CD4-positive, alpha-beta T cell (primary cell): ENCODE measurements around the gene WDPCP. TPM values are rescaled to one million over a fixed set of nuclear protein-coding genes. Genes with fewer than 3 reads are reported as not detected.

Source experiments
- ATAC-seq: fragments of 200-7000 bp; cut with Tn5 transposase; one replicate; pipeline ENCODE4 v1.10.0; 2022; ENCODE audit warnings: mild to moderate bottlenecking; ENCODE audit not compliant: poor library complexity
- CTCF ChIA-PET: fragments of 350-600 bp; sonication (Branson Sonifier 250); formaldehyde crosslinking; loops from one replicate; lab custom pipeline; 2021; ENCODE audit warnings: antibody characterized with exemption, inconsistent platforms; lab: Charles Lee
- POLR2A ChIA-PET: fragments of 350-600 bp; sonication (Branson Sonifier 250); formaldehyde crosslinking; loops from one replicate; lab custom pipeline; 2021; ENCODE audit warnings: antibody characterized with exemption, inconsistent platforms; lab: Charles Lee
- DNase-seq, 14 experiments: peaks; one replicate each; pipeline ENCODE4 v3.0.0-alpha.2; 2013 to 2020; ENCODE audit warnings: mixed read lengths in 2 of 14
- H3K27ac ChIP-seq, 2 donors: one replicate each; pipeline versions ENCODE4 v1.5.1 to v1.7.0; 2013; ENCODE audit warnings: low read length in 2 of 2, low read depth in 1 of 2, mild to moderate bottlenecking in 1 of 2
- H3K27me3 ChIP-seq, 2 experiments: 1 replicate in 1 of 2; 2 replicates in 1 of 2; pipeline versions ENCODE4 v1.6.1 to v1.7.0; 2013; ENCODE audit warnings: low read length in 2 of 2, control low read depth in 1 of 2, mild to moderate bottlenecking in 1 of 2, moderate library complexity in 1 of 2; ENCODE audit not compliant: insufficient read depth in 2 of 2, control insufficient read depth in 1 of 2
- H3K36me3 ChIP-seq: one replicate; pipeline ENCODE4 v1.6.1; 2013; ENCODE audit warnings: low read length, control low read depth; ENCODE audit not compliant: insufficient read depth
- H3K4me1 ChIP-seq: one replicate; pipeline ENCODE4 v1.6.1; 2013; ENCODE audit warnings: low read length, control low read depth; ENCODE audit not compliant: insufficient read depth
- H3K4me3 ChIP-seq: one replicate; pipeline ENCODE4 v1.5.1; 2013; ENCODE audit warnings: mild to moderate bottlenecking, low read length, moderate library complexity
- H3K9me3 ChIP-seq, 2 experiments: 1 replicate in 1 of 2; 2 replicates in 1 of 2; pipeline versions ENCODE4 v1.6.1 to v1.7.0; 2013; ENCODE audit warnings: low read length in 2 of 2, mild to moderate bottlenecking in 2 of 2, control low read depth in 1 of 2, moderate library complexity in 1 of 2; ENCODE audit not compliant: control insufficient read depth in 1 of 2, insufficient read depth in 1 of 2
- H3K27ac Mint-ChIP-seq: one replicate; pipeline ENCODE4 v1.8.0; 2020; ENCODE audit warnings: mixed read lengths
- H3K27me3 Mint-ChIP-seq: one replicate; pipeline ENCODE4 v1.8.0; 2021; ENCODE audit warnings: mixed read lengths
- H3K36me3 Mint-ChIP-seq: one replicate; pipeline ENCODE4 v1.8.0; 2021; ENCODE audit warnings: low read depth, mixed read lengths
- H3K4me1 Mint-ChIP-seq: one replicate; pipeline ENCODE4 v1.8.0; 2021; ENCODE audit warnings: low read depth, mixed read lengths
- H3K4me3 Mint-ChIP-seq: one replicate; pipeline ENCODE4 v1.8.0; 2020; ENCODE audit warnings: mild to moderate bottlenecking, mixed read lengths
- H3K9me3 Mint-ChIP-seq: one replicate; pipeline ENCODE4 v1.8.0; 2020; ENCODE audit warnings: mixed read lengths
- CTCF ChIP-seq: fragments of 200-600 bp; IDR thresholded peaks from one replicate; pipeline ENCODE4 v1.8.0; 2022; ENCODE audit warnings: antibody characterized with exemption, mild to moderate bottlenecking
- intact Hi-C, 2 experiments: fragments of 100-400 bp; cut with DNase I in 1 of 2; cut with micrococcal nuclease in 1 of 2; formaldehyde crosslinking; loops; one replicate each; pipeline versions ENCODE4 v1.15.1 to v1.9.0; 2023 to 2025; cut with DNase I, micrococcal nuclease
- total RNA-seq, 174 experiments: library from RNA in 2 of 174; stranded (reverse) in 2 of 174; gene quantifications; one replicate each; pipeline ENCODE4 v1.2.3 and lab custom pipeline; 2021 to 2026

WDPCP gene
- total RNA-seq, 2 experiments from 2014 or later, result 8.7 to 9.9 TPM

- no peak overlapping the region for H3K4me3 Mint-ChIP-seq
- POLR2A ChIA-PET, result no interaction called here
- H3K27ac Mint-ChIP-seq, result no peak overlapping the region
- Histone ChIP-seq H3K27ac (no peak overlapping the region), H3K9me3 (no peaks in the 10 kb centered on the region), H3K36me3 (no peaks in the 10 kb centered on the region), H3K4me1 (no peaks in the 10 kb centered on the region), H3K27me3 (no peaks in the 10 kb centered on the region), H3K4me3 (no peak overlapping the region)
- no peaks in the 10 kb centered on the region for H3K27me3 Mint-ChIP-seq
- no peak for TF ChIP-seq CTCF
- H3K36me3 Mint-ChIP-seq, result peaks cover 60% of the 10 kb centered on the region
- no peak for DNase-seq
- intact Hi-C loops, result no loop called here
- ATAC-seq, result no peak
- no peaks in the 10 kb centered on the region for H3K4me1 Mint-ChIP-seq
- peaks cover 5% of the 10 kb centered on the region for H3K9me3 Mint-ChIP-seq
- CTCF ChIA-PET, result no interaction called here
These were observed 189.1 kb downstream of the WDPCP start for GRCh38 chr2:63399156-63399555.

DNA sequence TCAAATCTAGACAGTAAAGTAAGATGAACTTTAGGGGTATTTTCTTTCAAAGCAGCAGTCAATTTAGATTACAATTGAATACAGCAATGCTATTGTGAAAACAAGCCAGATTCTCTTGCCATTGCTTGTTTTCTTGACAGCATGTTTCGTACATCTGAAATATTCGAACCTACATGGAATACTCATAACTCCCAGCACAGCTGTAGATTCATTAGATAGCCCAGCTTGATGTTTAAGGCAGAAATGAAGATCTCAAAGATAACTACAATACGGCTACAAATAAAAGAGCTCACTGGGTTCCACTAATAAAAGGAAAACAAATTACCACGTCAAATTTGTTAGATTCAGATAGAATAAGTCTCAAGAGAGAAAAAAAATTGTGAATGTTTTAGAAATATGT is 208.8 kb downstream of the WDPCP start:
- H3K27ac ChIP-seq, result no peak overlapping the region
- Mint-ChIP-seq H3K9me3 (no peaks in the 10 kb centered on the region), H3K27me3 (no peaks in the 10 kb centered on the region), H3K4me1 (no peaks in the 10 kb centered on the region), H3K27ac (no peak overlapping the region), H3K36me3 (peaks cover 71% of the 10 kb centered on the region), H3K4me3 (no peak overlapping the region)
- TF ChIP-seq CTCF, result no peak
- no peak overlapping the region for H3K4me3 ChIP-seq
- ChIA-PET POLR2A (no interaction called here), CTCF (no interaction called here)
- DNase-seq (no peak), ATAC-seq (no peak)
- H3K27me3 ChIP-seq, result no peaks in the 10 kb centered on the region
- H3K9me3 ChIP-seq, result no peaks in the 10 kb centered on the region
- H3K4me1 ChIP-seq, result no peaks in the 10 kb centered on the region
- intact Hi-C loops, result no loop called here
- H3K36me3 ChIP-seq, result no peaks in the 10 kb centered on the region

GRCh38 chr2:63378589-63378988 is 209.7 kb downstream of the WDPCP start:
- no peak for TF ChIP-seq CTCF
- intact Hi-C loops, result no loop called here

More at GRCh38 chr2:63378589-63378988, 209.7 kb downstream of the WDPCP start:
- H3K27ac ChIP-seq, result no peak overlapping the region
- no peak overlapping the region for H3K27ac Mint-ChIP-seq
- POLR2A ChIA-PET, result no interaction called here
- H3K27me3 ChIP-seq, result no peaks in the 10 kb centered on the region
- H3K36me3 Mint-ChIP-seq, result peaks cover 72% of the 10 kb centered on the region
- no peaks in the 10 kb centered on the region for H3K4me1 ChIP-seq
- H3K4me3 ChIP-seq, result no peak overlapping the region
- H3K4me1 Mint-ChIP-seq, result no peaks in the 10 kb centered on the region
- no peak overlapping the region for H3K4me3 Mint-ChIP-seq
- CTCF ChIA-PET, result no interaction called here
- no peaks in the 10 kb centered on the region for H3K9me3 ChIP-seq
- no peaks in the 10 kb centered on the region for H3K27me3 Mint-ChIP-seq
- ATAC-seq, result no peak
- no peaks in the 10 kb centered on the region for H3K36me3 ChIP-seq
- no peaks in the 10 kb centered on the region for H3K9me3 Mint-ChIP-seq
- DNase-seq, result no peak
